Astrocyte (in vitro differentiated cells and primary cell): Measurements from ENCODE around the gene CERK. TPM values are rescaled to one million over a fixed set of nuclear protein-coding genes. Genes with fewer than 3 reads are reported as not detected.

Source experiments
- DNase-seq: peaks from one replicate; pipeline ENCODE4 v3.0.0-alpha.2; 2010; ENCODE audit warnings: low read depth
- FAIRE-seq: peaks from 2 replicates; lab custom pipeline; 2011; peaks lifted over from hg19 to GRCh38; lab: Jason Lieb, UNC
- H2AFZ ChIP-seq: 2 replicates; pipeline ENCODE4 v1.6.0; 2012; ENCODE audit warnings: low read depth, low read length, inconsistent platforms
- H3K27ac ChIP-seq: 2 replicates; pipeline ENCODE4 v1.5.1; 2011; ENCODE audit warnings: low read depth, low read length, inconsistent platforms
- H3K27me3 ChIP-seq: 2 replicates; pipeline ENCODE4 v1.6.0; 2011; ENCODE audit warnings: low read length, inconsistent platforms; ENCODE audit not compliant: insufficient read depth
- H3K36me3 ChIP-seq: 2 replicates; pipeline ENCODE4 v1.5.1; 2011; ENCODE audit warnings: low read length, inconsistent platforms; ENCODE audit not compliant: insufficient read depth
- H3K4me1 ChIP-seq: 2 replicates; pipeline ENCODE4 v1.5.1; 2011; ENCODE audit warnings: low read length, inconsistent platforms; ENCODE audit not compliant: insufficient read depth
- H3K4me2 ChIP-seq: 2 replicates; pipeline ENCODE4 v1.6.0; 2012; ENCODE audit warnings: low read length, inconsistent platforms
- H3K4me3 ChIP-seq: 2 replicates; pipeline ENCODE4 v1.5.1; 2011; ENCODE audit warnings: low read depth, mild to moderate bottlenecking, low read length, inconsistent platforms; ENCODE audit not compliant: insufficient read depth
- H3K79me2 ChIP-seq: 2 replicates; pipeline ENCODE4 v1.6.0; 2012; ENCODE audit warnings: mild to moderate bottlenecking, low read length, inconsistent platforms; ENCODE audit not compliant: insufficient read depth
- H3K9ac ChIP-seq: 2 replicates; pipeline ENCODE4 v1.6.0; 2012; ENCODE audit warnings: mild to moderate bottlenecking, low read length, inconsistent platforms
- H3K9me3 ChIP-seq: 2 replicates; pipeline ENCODE4 v1.5.1; 2012; ENCODE audit warnings: low read depth, mild to moderate bottlenecking, low read length, inconsistent platforms; ENCODE audit not compliant: insufficient read depth
- H4K20me1 ChIP-seq: 2 replicates; pipeline ENCODE4 v1.6.0; 2012; ENCODE audit warnings: low read length, inconsistent platforms; ENCODE audit not compliant: insufficient read depth
- H3K27ac Mint-ChIP-seq: one replicate; pipeline ENCODE4 v1.8.0; 2021; ENCODE audit warnings: mild to moderate bottlenecking, mixed read lengths; ENCODE audit not compliant: unreplicated experiment
- H3K27me3 Mint-ChIP-seq: one replicate; pipeline ENCODE4 v1.8.0; 2021; ENCODE audit warnings: low read depth, mixed read lengths; ENCODE audit not compliant: unreplicated experiment
- H3K36me3 Mint-ChIP-seq: one replicate; pipeline ENCODE4 v1.8.0; 2021; ENCODE audit warnings: low read depth, mixed read lengths; ENCODE audit not compliant: unreplicated experiment
- H3K4me1 Mint-ChIP-seq: one replicate; pipeline ENCODE4 v1.8.0; 2021; ENCODE audit warnings: low read depth, mixed read lengths; ENCODE audit not compliant: unreplicated experiment
- H3K4me3 Mint-ChIP-seq: one replicate; pipeline ENCODE4 v1.8.0; 2021; ENCODE audit warnings: mild to moderate bottlenecking, moderate library complexity, mixed read lengths; ENCODE audit not compliant: unreplicated experiment
- H3K9me3 Mint-ChIP-seq: one replicate; pipeline ENCODE4 v1.8.0; 2021; ENCODE audit warnings: mild to moderate bottlenecking, mixed read lengths; ENCODE audit not compliant: unreplicated experiment
- EZH2 ChIP-seq: IDR thresholded peaks from 2 replicates; pipeline ENCODE4 v1.6.1; 2012; ENCODE audit warnings: mild to moderate bottlenecking, low read length, inconsistent platforms; ENCODE audit not compliant: insufficient read depth
- total RNA-seq: library from RNA; stranded (reverse); gene quantifications from 2 replicates; pipeline ENCODE4 v1.2.1, GENCODE V29; 2021
- TF ChIP-seq, protein P1 (sequence below): IDR thresholded peaks from 2 replicates; pipeline ENCODE4 v1.5.1; 2011; ENCODE audit warnings: low read depth, mild to moderate bottlenecking, inconsistent platforms, low read length, moderate library complexity; ENCODE audit not compliant: insufficient read depth

The CERK gene
- total RNA-seq, 1 donor from 2014 or later: 23.2 TPM

DNA sequence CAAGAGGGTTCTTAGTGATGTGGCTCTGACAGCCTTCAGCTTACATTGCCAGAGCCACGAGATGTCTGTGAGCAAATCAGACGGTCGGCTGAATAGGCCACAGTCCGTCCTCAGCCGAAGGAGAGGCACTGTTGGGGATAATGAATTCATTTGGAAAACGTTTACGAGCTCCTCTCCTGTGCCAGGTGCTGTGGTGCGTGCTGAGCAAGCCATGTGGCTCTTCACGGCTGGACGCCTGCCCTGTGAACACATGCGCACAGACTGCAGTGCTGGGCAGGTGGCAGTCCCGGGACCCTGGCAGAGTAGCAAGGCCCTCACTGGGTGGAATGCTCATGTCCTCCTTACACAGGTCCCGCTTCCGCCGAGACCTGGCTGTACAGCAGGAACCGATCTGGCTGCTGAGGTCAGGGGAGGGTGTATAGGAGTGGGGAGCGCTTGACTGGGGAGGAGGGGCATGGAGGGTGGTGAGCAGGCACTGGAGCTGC is 31.2 kb upstream of the CERK start:
- no peak for FAIRE-seq
- no peak overlapping the region for H3K27ac Mint-ChIP-seq
- no peak overlapping the region for H3K9ac ChIP-seq

DNA sequence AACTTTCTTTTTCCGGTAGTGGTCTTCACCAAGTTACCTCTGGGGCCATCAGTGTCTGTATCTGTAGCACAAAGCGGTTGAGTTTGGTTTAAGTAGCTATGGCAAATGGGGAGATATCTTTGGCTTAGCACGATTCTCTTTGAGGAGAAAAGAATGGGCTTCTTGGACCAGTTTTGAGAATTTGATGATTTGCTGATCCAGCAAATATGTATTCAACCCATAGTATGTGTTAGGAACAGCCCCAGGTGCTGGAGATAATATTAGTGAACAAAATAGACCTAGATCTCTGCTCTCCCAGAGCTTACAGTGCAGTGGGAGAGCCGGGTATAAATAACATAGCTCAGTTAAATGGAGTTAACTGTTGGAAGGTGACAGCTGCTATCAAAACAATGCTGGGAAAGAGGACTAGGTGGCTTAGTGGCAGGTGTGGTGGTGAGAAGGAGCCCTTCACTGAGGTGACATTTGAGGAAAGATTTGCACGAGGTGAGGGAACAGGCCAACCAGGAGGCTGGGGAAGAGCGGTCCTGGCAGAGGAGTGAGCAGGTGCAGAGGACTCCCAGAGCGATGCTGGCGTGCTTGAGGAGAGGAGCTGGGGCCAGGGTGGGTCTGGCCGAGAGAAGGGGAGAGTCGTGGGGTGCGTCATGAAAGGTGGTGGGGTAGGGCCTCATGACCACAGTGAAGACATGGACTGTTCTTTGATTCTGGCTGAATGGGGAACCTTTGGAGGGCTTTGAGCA is 29.4 kb upstream of the CERK start:
- H3K79me2 ChIP-seq: peaks cover 72% of the 10 kb centered on the region
- no peak overlapping the region for H3K27ac ChIP-seq
- H3K4me2 ChIP-seq: no peak overlapping the region
- no peaks in the 10 kb centered on the region for H3K27me3 ChIP-seq
- peaks cover 8% of the 10 kb centered on the region for H3K4me1 ChIP-seq
- H3K36me3 ChIP-seq: no peaks in the 10 kb centered on the region
- H4K20me1 ChIP-seq: peaks cover 45% of the 10 kb centered on the region
- FAIRE-seq (no peak), DNase-seq (no peak)
- Mint-ChIP-seq H3K4me1 (peaks cover 20% of the 10 kb centered on the region), H3K36me3 (peaks cover 7% of the 10 kb centered on the region), H3K27me3 (no peaks in the 10 kb centered on the region), H3K4me3 (no peak overlapping the region), H3K9me3 (no peaks in the 10 kb centered on the region), H3K27ac (peak overlapping the region; percentile 16)
- H3K4me3 ChIP-seq: no peak overlapping the region
- no peaks in the 10 kb centered on the region for H3K9me3 ChIP-seq
- TF ChIP-seq, protein P1, sequence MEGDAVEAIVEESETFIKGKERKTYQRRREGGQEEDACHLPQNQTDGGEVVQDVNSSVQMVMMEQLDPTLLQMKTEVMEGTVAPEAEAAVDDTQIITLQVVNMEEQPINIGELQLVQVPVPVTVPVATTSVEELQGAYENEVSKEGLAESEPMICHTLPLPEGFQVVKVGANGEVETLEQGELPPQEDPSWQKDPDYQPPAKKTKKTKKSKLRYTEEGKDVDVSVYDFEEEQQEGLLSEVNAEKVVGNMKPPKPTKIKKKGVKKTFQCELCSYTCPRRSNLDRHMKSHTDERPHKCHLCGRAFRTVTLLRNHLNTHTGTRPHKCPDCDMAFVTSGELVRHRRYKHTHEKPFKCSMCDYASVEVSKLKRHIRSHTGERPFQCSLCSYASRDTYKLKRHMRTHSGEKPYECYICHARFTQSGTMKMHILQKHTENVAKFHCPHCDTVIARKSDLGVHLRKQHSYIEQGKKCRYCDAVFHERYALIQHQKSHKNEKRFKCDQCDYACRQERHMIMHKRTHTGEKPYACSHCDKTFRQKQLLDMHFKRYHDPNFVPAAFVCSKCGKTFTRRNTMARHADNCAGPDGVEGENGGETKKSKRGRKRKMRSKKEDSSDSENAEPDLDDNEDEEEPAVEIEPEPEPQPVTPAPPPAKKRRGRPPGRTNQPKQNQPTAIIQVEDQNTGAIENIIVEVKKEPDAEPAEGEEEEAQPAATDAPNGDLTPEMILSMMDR: no peak
- TF ChIP-seq EZH2: no peak
- no peak overlapping the region for H3K9ac ChIP-seq
- H2AFZ ChIP-seq: no peak overlapping the region

More for the DNA sequence above, 31.2 kb upstream of the CERK start:
- Histone ChIP-seq H3K27ac (no peak overlapping the region), H3K4me3 (no peak overlapping the region), H2AFZ (no peak overlapping the region), H3K36me3 (no peaks in the 10 kb centered on the region), H3K9me3 (no peaks in the 10 kb centered on the region), H3K27me3 (no peaks in the 10 kb centered on the region), H3K79me2 (peaks cover 62% of the 10 kb centered on the region), H3K4me2 (no peak overlapping the region), H3K4me1 (peaks cover 8% of the 10 kb centered on the region), H4K20me1 (peaks cover 57% of the 10 kb centered on the region)
- Mint-ChIP-seq H3K36me3 (peaks cover 7% of the 10 kb centered on the region), H3K4me3 (no peak overlapping the region), H3K9me3 (no peaks in the 10 kb centered on the region), H3K27me3 (no peaks in the 10 kb centered on the region), H3K4me1 (peaks cover 22% of the 10 kb centered on the region)
- TF ChIP-seq, protein P1: no peak
- TF ChIP-seq EZH2: no peak
- DNase-seq: no peak

DNA sequence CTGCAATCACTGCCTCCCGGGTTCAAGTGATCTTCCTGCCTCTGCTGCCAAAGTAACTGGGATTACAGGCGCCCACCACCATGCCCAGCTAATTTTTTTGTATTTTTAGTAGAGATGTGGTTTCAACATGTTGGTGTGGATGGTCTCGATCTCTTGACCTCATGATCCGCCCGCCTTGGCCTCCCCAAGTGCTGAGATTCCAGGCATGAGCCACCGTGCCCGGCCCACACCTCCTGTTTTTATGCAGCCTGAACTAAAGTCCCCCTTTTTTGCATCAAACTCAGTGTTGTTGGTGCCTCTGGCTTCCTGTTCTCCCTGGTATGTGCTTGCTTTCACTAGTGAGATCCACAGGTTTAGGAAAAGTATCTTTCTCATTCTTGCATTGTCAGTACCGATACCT is 28.6 kb upstream of the CERK start:
- Histone ChIP-seq H3K4me2 (no peak overlapping the region), H3K27me3 (no peaks in the 10 kb centered on the region), H2AFZ (no peak overlapping the region), H3K4me1 (peaks cover 9% of the 10 kb centered on the region), H3K9me3 (no peaks in the 10 kb centered on the region), H3K9ac (no peak overlapping the region), H3K36me3 (no peaks in the 10 kb centered on the region), H3K4me3 (no peak overlapping the region), H3K79me2 (peaks cover 79% of the 10 kb centered on the region), H4K20me1 (peaks cover 45% of the 10 kb centered on the region), H3K27ac (no peak overlapping the region)
- Mint-ChIP-seq H3K36me3 (peaks cover 7% of the 10 kb centered on the region), H3K4me3 (no peak overlapping the region), H3K9me3 (no peaks in the 10 kb centered on the region), H3K4me1 (peaks cover 20% of the 10 kb centered on the region), H3K27me3 (no peaks in the 10 kb centered on the region), H3K27ac (no peak overlapping the region)
- no peak for FAIRE-seq
- TF ChIP-seq EZH2: no peak
- TF ChIP-seq, protein P1: no peak
- DNase-seq: no peak
